ENCODE data around the gene MIGA2. TPM values are rescaled to one million over a fixed set of nuclear protein-coding genes. Genes with fewer than 3 reads are reported as not detected.

MIGA2 gene
- total RNA-seq, 2 experiments from 2014 or later = 53.2 to 56.9 TPM

GRCh38 chr9:129059796-129060785 lies 23.7 kb downstream of the MIGA2 start:
- TF ChIP-seq CTCF (IDR thresholded peaks at IDR 0.05) = no peak
- H3K4me3 Mint-ChIP-seq = no peak overlapping the region
- ChIA-PET POLR2A (no interaction called here), CTCF (no interaction called here)
- no peaks in the 10 kb centered on the region for H3K9me3 Mint-ChIP-seq
- no peak overlapping the region for H3K27ac Mint-ChIP-seq
- H3K27me3 ChIP-seq (ENCODE audit: control insufficient read depth in 1 of 2, insufficient read depth in 2 of 2, low read length in 2 of 2) = no peaks in the 10 kb centered on the region
- H3K9me3 ChIP-seq (ENCODE audit: control insufficient read depth in 1 of 2, insufficient read depth in 1 of 2, low read length in 2 of 2) = no peaks in the 10 kb centered on the region
- no peaks in the 10 kb centered on the region for H3K4me1 ChIP-seq (ENCODE audit: insufficient read depth, low read length)
- H3K27ac ChIP-seq (ENCODE audit: low read depth in 1 of 2, low read length in 2 of 2) = no peak overlapping the region
- peaks cover 53% of the 10 kb centered on the region for H3K36me3 Mint-ChIP-seq (ENCODE audit: low read depth)
- DNase-seq = no peak
- no peaks in the 10 kb centered on the region for H3K4me1 Mint-ChIP-seq (ENCODE audit: low read depth)
- H3K36me3 ChIP-seq (ENCODE audit: insufficient read depth, low read length) = peaks cover 60% of the 10 kb centered on the region
- no peak for ATAC-seq (ENCODE audit: poor library complexity)
- no peaks in the 10 kb centered on the region for H3K27me3 Mint-ChIP-seq
- intact Hi-C loops (cut with DNase I, micrococcal nuclease) = no loop called here
- no peak overlapping the region for H3K4me3 ChIP-seq (ENCODE audit: low read length)

- H3K36me3 Mint-ChIP-seq (ENCODE audit: low read depth) = peaks cover 59% of the 10 kb centered on the region
- ChIA-PET CTCF (no interaction called here), POLR2A (no interaction called here)
- Histone ChIP-seq H3K4me3 (ENCODE audit: low read length) (no peak overlapping the region), H3K36me3 (ENCODE audit: insufficient read depth, low read length) (peaks cover 65% of the 10 kb centered on the region), H3K4me1 (ENCODE audit: insufficient read depth, low read length) (no peaks in the 10 kb centered on the region), H3K9me3 (ENCODE audit: control insufficient read depth in 1 of 2, insufficient read depth in 1 of 2, low read length in 2 of 2) (no peaks in the 10 kb centered on the region), H3K27me3 (ENCODE audit: control insufficient read depth in 1 of 2, insufficient read depth in 2 of 2, low read length in 2 of 2) (no peaks in the 10 kb centered on the region), H3K27ac (ENCODE audit: low read depth in 1 of 2, low read length in 2 of 2) (no peak overlapping the region)
- no peak for TF ChIP-seq CTCF (IDR thresholded peaks at IDR 0.05)
- H3K27me3 Mint-ChIP-seq = no peaks in the 10 kb centered on the region
- intact Hi-C loops (cut with DNase I, micrococcal nuclease) = no loop called here
- DNase-seq (no peak), ATAC-seq (ENCODE audit: poor library complexity) (no peak)
- H3K4me1 Mint-ChIP-seq (ENCODE audit: low read depth) = no peaks in the 10 kb centered on the region
- no peaks in the 10 kb centered on the region for H3K9me3 Mint-ChIP-seq
- no peak overlapping the region for H3K4me3 Mint-ChIP-seq
- no peak overlapping the region for H3K27ac Mint-ChIP-seq
Measured at GRCh38 chr9:129060991-129061390, 24.6 kb downstream of the MIGA2 start.

DNA sequence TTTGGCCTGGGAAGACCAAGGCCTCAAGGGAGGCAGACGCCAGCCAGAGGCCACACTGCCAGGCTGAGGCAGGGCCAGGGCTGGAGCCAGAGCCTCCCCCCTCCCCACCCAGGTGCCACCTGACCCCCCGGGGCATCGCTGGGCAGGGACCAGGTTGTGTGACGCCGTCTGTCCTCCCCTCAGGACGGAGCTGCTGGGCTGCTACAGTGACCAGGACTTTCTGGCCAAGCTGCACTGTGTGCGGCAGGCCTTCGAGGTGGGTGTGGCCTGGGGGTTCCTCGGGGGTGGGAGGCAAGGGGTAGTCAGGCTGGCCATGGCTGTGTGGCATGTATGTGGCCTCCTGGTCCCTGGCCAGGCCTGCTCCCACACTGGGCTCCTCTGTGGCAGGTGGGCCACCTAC lies 26.6 kb downstream of the MIGA2 start:
- Mint-ChIP-seq H3K9me3 (no peaks in the 10 kb centered on the region), H3K27me3 (no peaks in the 10 kb centered on the region), H3K36me3 (ENCODE audit: low read depth) (peaks cover 49% of the 10 kb centered on the region), H3K27ac (no peak overlapping the region), H3K4me1 (ENCODE audit: low read depth) (no peaks in the 10 kb centered on the region), H3K4me3 (no peak overlapping the region)
- H3K36me3 ChIP-seq (ENCODE audit: insufficient read depth, low read length) = peaks cover 71% of the 10 kb centered on the region
- H3K4me1 ChIP-seq (ENCODE audit: insufficient read depth, low read length) = peaks cover 6% of the 10 kb centered on the region
- ATAC-seq (ENCODE audit: poor library complexity) (no peak), DNase-seq (no peak)
- TF ChIP-seq CTCF (IDR thresholded peaks at IDR 0.05) = no peak
- CTCF ChIA-PET = no interaction called here
- no peaks in the 10 kb centered on the region for H3K9me3 ChIP-seq (ENCODE audit: control insufficient read depth in 1 of 2, insufficient read depth in 1 of 2, low read length in 2 of 2)
- no peak overlapping the region for H3K27ac ChIP-seq (ENCODE audit: low read depth in 1 of 2, low read length in 2 of 2)
- intact Hi-C loops (cut with DNase I, micrococcal nuclease) = no loop called here
- no peak overlapping the region for H3K4me3 ChIP-seq (ENCODE audit: low read length)
- POLR2A ChIA-PET = no interaction called here
- H3K27me3 ChIP-seq (ENCODE audit: control insufficient read depth in 1 of 2, insufficient read depth in 2 of 2, low read length in 2 of 2) = no peaks in the 10 kb centered on the region
